Activated CD8-positive, alpha-beta memory T cell treated with anti-CD3 and anti-CD28 coated beads, Interleukin-2, amount 10 ng/mL, durations not matched to agents 7 days and 5 days (primary cell): ENCODE results near the gene BLACAT1. TPM values are rescaled to one million over a fixed set of nuclear protein-coding genes. Genes with fewer than 3 reads are reported as not detected.

Experiments
- ATAC-seq: fragments of 150-1000 bp; cut with Tn5 transposase; one replicate; pipeline ENCODE4 v1.10.0; 2021; ENCODE audit warnings: moderate library complexity
- CTCF ChIA-PET: fragments of 350-600 bp; sonication (Branson Sonifier 250); formaldehyde crosslinking; loops from one replicate; lab custom pipeline; 2021; ENCODE audit warnings: antibody characterized with exemption; lab: Charles Lee
- DNase-seq: peaks from one replicate; pipeline ENCODE4 v3.0.0-alpha.2; 2020
- H3K27ac Mint-ChIP-seq: one replicate; pipeline ENCODE4 v1.8.0; 2021; ENCODE audit warnings: mild to moderate bottlenecking, mixed read lengths
- H3K27me3 Mint-ChIP-seq: one replicate; pipeline ENCODE4 v1.8.0; 2021; ENCODE audit warnings: mixed read lengths
- H3K36me3 Mint-ChIP-seq: one replicate; pipeline ENCODE4 v1.8.0; 2021; ENCODE audit warnings: mild to moderate bottlenecking, mixed read lengths
- H3K4me1 Mint-ChIP-seq: one replicate; pipeline ENCODE4 v1.8.0; 2021; ENCODE audit warnings: mixed read lengths
- H3K4me3 Mint-ChIP-seq: one replicate; pipeline ENCODE4 v1.8.0; 2021; ENCODE audit warnings: mild to moderate bottlenecking, moderate library complexity, mixed read lengths
- H3K9me3 Mint-ChIP-seq: one replicate; pipeline ENCODE4 v1.8.0; 2022; ENCODE audit warnings: low read depth, mixed read lengths
- total RNA-seq, 2 experiments: library from RNA; stranded (reverse); gene quantifications; one replicate each; pipeline ENCODE4 v1.2.3, GENCODE V29; 2021

Gene BLACAT1
- total RNA-seq, 2 experiments from 2014 or later: 0.19 to 0.47 TPM

GRCh38 chr1:205449254-205449749, 6.5 kb downstream of the BLACAT1 start:
- no peaks in the 10 kb centered on the region for H3K9me3 Mint-ChIP-seq
- CTCF ChIA-PET: interaction anchor here (1.0 to 2.2 kb wide), 6 partner anchors 10 to 75 kb away, joined by 3 to 9 read pairs (median 4); partner anchors contain the start of gene CDK18
- H3K36me3 Mint-ChIP-seq: no peaks in the 10 kb centered on the region
- H3K4me3 Mint-ChIP-seq: peak overlapping the region; percentile 54
- peak overlapping the region; percentile 76 for H3K27ac Mint-ChIP-seq
- H3K4me1 Mint-ChIP-seq: peaks cover 9% of the 10 kb centered on the region
- DNase-seq (no peak), ATAC-seq (peak; percentile 21)
- peaks cover 34% of the 10 kb centered on the region for H3K27me3 Mint-ChIP-seq

GRCh38 chr1:205448540-205449253, 7.1 kb downstream of the BLACAT1 start:
- ATAC-seq: no peak
- H3K4me3 Mint-ChIP-seq: peak overlapping the region; percentile 19

GRCh38 chr1:205447457-205448341, 8.1 kb downstream of the BLACAT1 start:
- DNase-seq: no peak
- no peak overlapping the region for H3K27ac Mint-ChIP-seq
- peaks cover 9% of the 10 kb centered on the region for H3K4me1 Mint-ChIP-seq
- H3K9me3 Mint-ChIP-seq: no peaks in the 10 kb centered on the region
- no peak overlapping the region for H3K4me3 Mint-ChIP-seq
- ATAC-seq: no peak
- H3K36me3 Mint-ChIP-seq: no peaks in the 10 kb centered on the region
- H3K27me3 Mint-ChIP-seq: peaks cover 18% of the 10 kb centered on the region
- CTCF ChIA-PET: interaction anchor here (1.4 to 2.2 kb wide), 5 partner anchors 17 to 210 kb away, joined by 3 to 9 read pairs (median 4); no protein-coding TSS in a partner anchor

More at GRCh38 chr1:205448540-205449253, 7.1 kb downstream of the BLACAT1 start:
- no peak overlapping the region for H3K27ac Mint-ChIP-seq
- H3K27me3 Mint-ChIP-seq: peaks cover 28% of the 10 kb centered on the region
- CTCF ChIA-PET: interaction anchor here (1.0 to 2.2 kb wide), 5 partner anchors 9 to 209 kb away, joined by 3 to 9 read pairs (median 4); no protein-coding TSS in a partner anchor
- H3K9me3 Mint-ChIP-seq: no peaks in the 10 kb centered on the region
- no peak for DNase-seq
- peaks cover 9% of the 10 kb centered on the region for H3K4me1 Mint-ChIP-seq
- H3K36me3 Mint-ChIP-seq: no peaks in the 10 kb centered on the region

GRCh38 chr1:205446828-205447227, 9.0 kb downstream of the BLACAT1 start:
- ATAC-seq: no peak
- CTCF ChIA-PET: interaction anchor here (1.4 kb wide), 1 partner anchor 145 kb away, joined by 3 read pairs; no protein-coding TSS in a partner anchor

GRCh38 chr1:205445646-205445935, 10.3 kb downstream of the BLACAT1 start:
- H3K9me3 Mint-ChIP-seq: no peaks in the 10 kb centered on the region
- H3K27ac Mint-ChIP-seq: no peak overlapping the region
- no peak overlapping the region for H3K4me3 Mint-ChIP-seq
- ATAC-seq: no peak
- no peaks in the 10 kb centered on the region for H3K36me3 Mint-ChIP-seq
- DNase-seq: no peak
- peaks cover 22% of the 10 kb centered on the region for H3K4me1 Mint-ChIP-seq
- H3K27me3 Mint-ChIP-seq: no peaks in the 10 kb centered on the region
- CTCF ChIA-PET: interaction anchor here (1.1 to 1.3 kb wide), 2 partner anchors 15 to 40 kb away, joined by 3 to 5 read pairs; no protein-coding TSS in a partner anchor

More at GRCh38 chr1:205446828-205447227, 9.0 kb downstream of the BLACAT1 start:
- H3K36me3 Mint-ChIP-seq: no peaks in the 10 kb centered on the region
- no peaks in the 10 kb centered on the region for H3K9me3 Mint-ChIP-seq
- no peak overlapping the region for H3K4me3 Mint-ChIP-seq
- no peak for DNase-seq
- H3K27ac Mint-ChIP-seq: no peak overlapping the region
- H3K4me1 Mint-ChIP-seq: peaks cover 11% of the 10 kb centered on the region
- H3K27me3 Mint-ChIP-seq: peaks cover 9% of the 10 kb centered on the region

- no peaks in the 10 kb centered on the region for H3K27me3 Mint-ChIP-seq
- H3K9me3 Mint-ChIP-seq: no peaks in the 10 kb centered on the region
- no peak overlapping the region for H3K27ac Mint-ChIP-seq
- DNase-seq (no peak), ATAC-seq (no peak)
- no peak overlapping the region for H3K4me3 Mint-ChIP-seq
- H3K36me3 Mint-ChIP-seq: no peaks in the 10 kb centered on the region
- CTCF ChIA-PET: interaction anchor here (1.0 to 1.3 kb wide), 4 partner anchors 14 to 47 kb away, joined by 3 to 5 read pairs (median 3); no protein-coding TSS in a partner anchor
- H3K4me1 Mint-ChIP-seq: peaks cover 25% of the 10 kb centered on the region
Observed at GRCh38 chr1:205444931-205445645, 10.8 kb downstream of the BLACAT1 start.

GRCh38 chr1:205444300-205444930, 11.4 kb downstream of the BLACAT1 start:
- H3K9me3 Mint-ChIP-seq: no peaks in the 10 kb centered on the region
- CTCF ChIA-PET: interaction anchor here (1.0 to 1.8 kb wide), 4 partner anchors 40 to 47 kb away, joined by 3 to 5 read pairs (median 3); no protein-coding TSS in a partner anchor
- H3K36me3 Mint-ChIP-seq: no peaks in the 10 kb centered on the region
- no peak overlapping the region for H3K4me3 Mint-ChIP-seq
- DNase-seq (no peak), ATAC-seq (no peak)
- peaks cover 28% of the 10 kb centered on the region for H3K4me1 Mint-ChIP-seq
- no peak overlapping the region for H3K27ac Mint-ChIP-seq
- H3K27me3 Mint-ChIP-seq: no peaks in the 10 kb centered on the region

- H3K27ac Mint-ChIP-seq: no peak overlapping the region
- no peak for DNase-seq
- ATAC-seq: no peak
- no peak overlapping the region for H3K4me3 Mint-ChIP-seq
- peaks cover 25% of the 10 kb centered on the region for H3K4me1 Mint-ChIP-seq
- H3K9me3 Mint-ChIP-seq: no peaks in the 10 kb centered on the region
- no peaks in the 10 kb centered on the region for H3K27me3 Mint-ChIP-seq
- CTCF ChIA-PET: interaction anchor here (1.0 to 1.8 kb wide), 3 partner anchors 41 to 46 kb away, joined by 3 to 5 read pairs (median 3); no protein-coding TSS in a partner anchor
- H3K36me3 Mint-ChIP-seq: no peaks in the 10 kb centered on the region
Observed at GRCh38 chr1:205443585-205444299, 12.1 kb downstream of the BLACAT1 start.

GRCh38 chr1:205442051-205442725, 13.7 kb downstream of the BLACAT1 start:
- Mint-ChIP-seq H3K27me3 (no peaks in the 10 kb centered on the region), H3K4me3 (no peak overlapping the region), H3K9me3 (no peaks in the 10 kb centered on the region), H3K4me1 (peaks cover 28% of the 10 kb centered on the region), H3K36me3 (no peaks in the 10 kb centered on the region), H3K27ac (no peak overlapping the region)
- ATAC-seq (no peak), DNase-seq (no peak)
- CTCF ChIA-PET: interaction anchor here (1.1 to 4.2 kb wide), 5 partner anchors 11 to 190 kb away, joined by 3 to 34 read pairs (median 11); partner anchors contain the start of gene ELK4

- no peak for ATAC-seq
- H3K9me3 Mint-ChIP-seq: no peaks in the 10 kb centered on the region
- peaks cover 31% of the 10 kb centered on the region for H3K4me1 Mint-ChIP-seq
- H3K4me3 Mint-ChIP-seq: peak overlapping the region; percentile 71
- peak overlapping the region; percentile 95 for H3K27ac Mint-ChIP-seq
- H3K36me3 Mint-ChIP-seq: no peaks in the 10 kb centered on the region
- no peak for DNase-seq
- CTCF ChIA-PET: interaction anchor here (0.6 to 4.2 kb wide), 10 partner anchors 10 to 635 kb away, joined by 3 to 34 read pairs (median 4); partner anchors contain the start of genes BLACAT1 and ELK4
- no peaks in the 10 kb centered on the region for H3K27me3 Mint-ChIP-seq
Observed at GRCh38 chr1:205441716-205442050, 14.2 kb downstream of the BLACAT1 start.

- peaks cover 3% of the 10 kb centered on the region for H3K27me3 Mint-ChIP-seq
- peak overlapping the region; percentile 95 for H3K27ac Mint-ChIP-seq
- no peak for ATAC-seq
- peaks cover 31% of the 10 kb centered on the region for H3K4me1 Mint-ChIP-seq
- no peaks in the 10 kb centered on the region for H3K36me3 Mint-ChIP-seq
- no peaks in the 10 kb centered on the region for H3K9me3 Mint-ChIP-seq
- no peak for DNase-seq
- CTCF ChIA-PET: interaction anchor here (0.6 to 4.2 kb wide), 12 partner anchors 10 to 634 kb away, joined by 3 to 34 read pairs (median 4); partner anchors contain the start of genes BLACAT1 and ELK4
- peak overlapping the region; percentile 71 for H3K4me3 Mint-ChIP-seq
Observed at GRCh38 chr1:205441318-205441633, 14.6 kb downstream of the BLACAT1 start.
